ENCODE data around the gene FGD6. TPM values are rescaled to one million over a fixed set of nuclear protein-coding genes. Genes with fewer than 3 reads are reported as not detected.

The FGD6 gene
- total and polyA plus RNA-seq, 2 experiments from 2014 or later, result 12.9 to 32.4 TPM

GRCh38 chr12:95102916-95103671, 114.2 kb downstream of the FGD6 start:
- H3K9me3 Mint-ChIP-seq, result no peaks in the 10 kb centered on the region

More at GRCh38 chr12:95102916-95103671, 114.2 kb downstream of the FGD6 start:
- Histone ChIP-seq H3K27ac (ENCODE audit: low read depth) (no peak overlapping the region), H3K9me2 (ENCODE audit: insufficient read depth) (no peaks in the 10 kb centered on the region), H3K27me3 (ENCODE audit: insufficient read depth) (no peaks in the 10 kb centered on the region), H2AFZ (no peak overlapping the region), H4K20me1 (replicated peaks; ENCODE audit: insufficient read depth) (no peaks in the 10 kb centered on the region; the same call in 1 of the 2 replicates), H3K79me2 (replicated peaks; ENCODE audit: insufficient read depth) (no peaks in the 10 kb centered on the region), H3K4me3 (no peak overlapping the region), H3F3A (replicated peaks; ENCODE audit: low read depth) (no peaks in the 10 kb centered on the region), H3K36me3 (ENCODE audit: insufficient read depth) (peaks cover 27% of the 10 kb centered on the region), H3K4me2 (no peak overlapping the region), H3K4me1 (ENCODE audit: insufficient read depth) (no peaks in the 10 kb centered on the region)
- H3K4me3 Mint-ChIP-seq, result no peak overlapping the region
- ATAC-seq (no peak), DNase-seq (ENCODE audit: low spot score) (no peak)
- TF ChIP-seq REST (IDR thresholded peaks at IDR 0.05; ENCODE audit: unreplicated experiment) (no peak), CTCF (conservative IDR thresholded peaks at IDR 0.05; ENCODE audit: low read depth in 2 of 2) (no peak), ZNF114 (CRISPR knock-in tag; IDR thresholded peaks at IDR 0.05) (no peak), JUNB (IDR thresholded peaks at IDR 0.05; ENCODE audit: unreplicated experiment) (no peak), CREB1 (CRISPR knock-in tag; IDR thresholded peaks at IDR 0.05; ENCODE audit: low read depth) (no peak), STAT1 (IDR thresholded peaks at IDR 0.05; ENCODE audit: unreplicated experiment) (no peak), NANOG (IDR thresholded peaks at IDR 0.05; ENCODE audit: borderline replicate concordance) (no peak), ZNF462 (CRISPR knock-in tag; IDR thresholded peaks at IDR 0.05) (no peak), POLR2AphosphoS5 (IDR thresholded peaks at IDR 0.05; ENCODE audit: low read depth) (no peak), EZH2phosphoT487 (IDR thresholded peaks at IDR 0.05; ENCODE audit: unreplicated experiment) (no peak), ZNF331 (CRISPR knock-in tag; IDR thresholded peaks at IDR 0.05; ENCODE audit: low read depth) (no peak), ETS1 (IDR thresholded peaks at IDR 0.05) (no peak), EZH2 (IDR thresholded peaks at IDR 0.05; ENCODE audit: low read depth, unreplicated experiment) (no peak)
- no peaks in the 10 kb centered on the region for H3K4me1 Mint-ChIP-seq
- H3K27me3 Mint-ChIP-seq (ENCODE audit: insufficient read depth, low read depth, poor library complexity), result no peaks in the 10 kb centered on the region
- no peak overlapping the region for H3K27ac Mint-ChIP-seq
- peaks cover 49% of the 10 kb centered on the region for H3K36me3 Mint-ChIP-seq (ENCODE audit: low read depth)
